NCI-H2196 (cell line): ENCODE data around the gene SETBP1.

ENCODE experiments used
- DNase-seq: peaks from one replicate; lab custom pipeline; 2025; ENCODE audit not compliant: unreplicated experiment; lab: John Stamatoyannopoulos, UW

The SETBP1 gene

DNA sequence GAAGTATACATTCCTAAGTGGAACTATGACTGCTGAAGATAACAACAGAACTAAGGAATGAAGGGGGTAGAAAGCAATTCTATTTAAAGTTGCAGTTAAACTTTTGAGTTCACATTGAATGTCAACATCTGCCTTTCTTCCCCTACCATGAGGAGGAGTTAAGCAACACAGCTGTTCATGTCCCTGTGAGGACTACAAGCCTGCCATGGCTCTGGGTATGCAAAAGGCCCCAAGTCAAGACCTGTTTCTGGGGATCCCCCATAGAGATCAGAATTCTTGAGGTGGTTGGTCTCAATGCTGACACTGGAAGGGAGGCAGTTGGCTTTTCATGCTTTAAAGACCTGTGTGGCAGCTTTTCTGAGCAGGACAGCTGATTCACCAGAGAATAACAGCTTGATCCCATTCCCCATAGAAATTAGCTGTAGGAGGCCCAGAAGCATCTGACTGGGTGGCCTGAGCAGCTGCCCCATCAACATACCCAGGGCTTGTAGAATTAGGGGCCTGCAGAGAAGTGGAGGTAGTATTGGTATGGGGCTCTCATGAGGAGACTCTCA is 131.0 kb downstream of the SETBP1 start:
- no peak for DNase-seq

DNA sequence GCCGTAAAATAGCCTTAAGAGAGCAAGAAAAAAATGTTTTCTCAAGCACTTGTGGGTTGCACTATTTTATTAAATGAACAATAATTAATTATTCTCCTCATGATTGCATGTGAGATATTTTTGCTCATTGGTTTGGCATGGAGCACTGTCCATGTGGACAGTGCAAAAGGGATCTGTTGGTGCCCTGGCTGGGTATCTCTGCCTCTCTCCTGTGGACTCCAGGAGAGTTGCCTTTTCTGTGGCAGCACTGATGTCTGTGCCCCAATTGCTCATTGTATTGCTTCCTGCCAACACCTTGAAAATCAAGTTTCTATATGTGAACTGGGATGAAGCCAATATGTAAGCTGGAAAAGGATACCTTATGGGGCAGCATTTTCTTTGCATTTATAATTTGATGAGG is 131.7 kb downstream of the SETBP1 start:
- DNase-seq: no peak

DNA sequence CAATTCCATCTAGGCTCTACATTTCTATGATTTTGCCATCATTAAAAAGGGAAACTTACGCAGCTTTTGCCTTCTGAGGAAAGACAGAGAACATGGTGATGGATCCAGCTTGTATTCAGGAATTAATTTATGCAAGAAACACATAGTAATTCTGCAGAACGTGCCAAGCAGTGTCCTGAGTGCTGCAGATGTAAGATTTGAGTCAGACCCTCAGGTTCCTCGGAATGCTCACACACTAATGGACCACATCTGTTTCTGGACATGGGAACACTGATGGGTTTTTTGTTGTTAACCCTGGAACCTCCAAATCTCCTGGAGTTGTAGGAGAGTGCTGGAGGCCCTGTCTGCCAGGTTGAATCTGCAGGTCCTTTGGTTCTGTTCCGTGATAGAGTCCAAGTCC is 132.9 kb downstream of the SETBP1 start:
- DNase-seq: no peak

DNA sequence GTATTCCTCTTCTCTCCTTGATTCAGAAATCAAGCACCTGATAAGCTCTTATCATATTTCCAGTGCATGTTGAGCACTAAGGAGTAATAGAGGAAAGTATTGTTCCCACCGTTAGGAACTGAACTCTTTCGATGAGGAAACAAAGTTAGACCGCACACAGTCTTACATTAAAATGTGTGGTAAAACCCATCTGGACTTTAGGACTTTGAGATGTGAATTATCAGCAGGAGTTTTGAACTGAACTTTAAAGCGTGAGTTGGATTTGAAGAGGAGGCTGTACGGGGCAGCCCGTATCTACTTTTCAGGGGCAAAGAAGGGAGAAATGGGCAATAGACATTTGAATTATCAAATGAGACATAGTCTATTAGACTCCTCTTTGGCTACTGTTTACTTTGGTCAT is 134.4 kb downstream of the SETBP1 start:
- no peak for DNase-seq

DNA sequence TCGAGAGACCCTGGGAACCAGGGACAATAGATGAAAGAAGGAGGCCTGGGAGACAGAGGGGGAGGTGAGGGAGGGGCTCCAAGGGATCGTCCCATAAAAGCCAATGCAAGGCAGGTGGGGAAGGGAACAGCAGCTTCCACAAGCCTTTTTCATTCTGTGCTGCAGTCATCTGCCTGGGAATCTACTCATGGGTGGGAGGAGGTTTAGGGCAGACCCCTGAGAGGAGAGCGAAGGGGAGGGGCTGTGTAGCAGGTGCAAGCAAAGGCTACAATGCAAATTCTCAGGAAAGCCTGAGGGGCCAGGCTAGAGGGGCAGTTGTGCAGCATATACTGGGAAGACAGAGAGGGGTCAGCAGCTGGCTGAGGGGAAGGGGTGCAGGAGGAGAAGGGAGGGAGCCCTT is 135.4 kb downstream of the SETBP1 start:
- DNase-seq: no peak

DNA sequence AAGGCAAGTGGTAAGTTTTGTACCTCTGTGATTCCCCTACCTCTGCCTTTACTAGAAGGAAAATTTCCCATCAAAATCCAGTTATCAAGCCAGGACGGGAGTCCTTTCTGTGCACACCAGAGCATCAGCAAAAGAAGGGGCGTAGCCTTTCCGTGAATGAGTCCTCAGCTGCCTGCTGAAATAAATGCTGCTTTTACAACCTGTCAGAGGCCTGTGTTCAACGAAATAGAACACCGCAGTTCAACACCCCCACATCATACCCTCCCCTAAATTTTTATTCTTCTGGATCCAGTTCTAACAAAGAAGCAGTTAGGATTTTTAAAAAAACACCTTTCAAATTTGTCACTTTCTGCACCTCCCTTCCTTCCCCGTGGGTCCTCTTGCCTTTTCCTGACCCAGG is 135.8 kb downstream of the SETBP1 start:
- no peak for DNase-seq

DNA sequence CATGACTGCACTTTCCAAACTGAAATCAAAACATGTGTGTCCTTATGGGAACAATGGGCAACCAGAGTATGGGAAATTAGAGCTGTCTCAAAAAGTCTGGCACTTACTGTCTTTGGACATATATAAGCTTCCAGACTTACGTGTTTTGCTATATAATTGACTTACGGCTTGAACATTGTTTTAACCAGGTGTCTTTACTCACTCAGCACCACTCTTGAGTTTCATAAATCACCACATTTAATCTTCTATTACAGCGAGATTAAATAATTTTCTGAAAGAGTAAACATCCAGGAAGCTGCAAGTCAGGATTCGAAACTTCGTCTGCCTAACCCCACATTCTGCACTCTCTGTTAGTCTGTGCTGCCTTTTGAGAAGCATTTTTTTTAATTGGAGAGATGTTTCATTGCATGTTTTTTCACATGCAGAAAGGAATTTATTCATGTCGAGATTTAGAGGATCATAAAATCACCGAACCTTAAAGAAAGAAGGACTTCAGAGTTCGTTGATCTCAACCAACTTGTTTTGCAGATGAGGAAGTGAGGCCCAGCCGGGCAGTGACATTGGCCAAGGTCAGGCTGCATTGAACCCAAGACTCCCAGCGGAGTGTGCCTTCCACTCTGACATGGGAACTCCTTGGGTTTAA is 137.3 kb downstream of the SETBP1 start:
- no peak for DNase-seq

DNA sequence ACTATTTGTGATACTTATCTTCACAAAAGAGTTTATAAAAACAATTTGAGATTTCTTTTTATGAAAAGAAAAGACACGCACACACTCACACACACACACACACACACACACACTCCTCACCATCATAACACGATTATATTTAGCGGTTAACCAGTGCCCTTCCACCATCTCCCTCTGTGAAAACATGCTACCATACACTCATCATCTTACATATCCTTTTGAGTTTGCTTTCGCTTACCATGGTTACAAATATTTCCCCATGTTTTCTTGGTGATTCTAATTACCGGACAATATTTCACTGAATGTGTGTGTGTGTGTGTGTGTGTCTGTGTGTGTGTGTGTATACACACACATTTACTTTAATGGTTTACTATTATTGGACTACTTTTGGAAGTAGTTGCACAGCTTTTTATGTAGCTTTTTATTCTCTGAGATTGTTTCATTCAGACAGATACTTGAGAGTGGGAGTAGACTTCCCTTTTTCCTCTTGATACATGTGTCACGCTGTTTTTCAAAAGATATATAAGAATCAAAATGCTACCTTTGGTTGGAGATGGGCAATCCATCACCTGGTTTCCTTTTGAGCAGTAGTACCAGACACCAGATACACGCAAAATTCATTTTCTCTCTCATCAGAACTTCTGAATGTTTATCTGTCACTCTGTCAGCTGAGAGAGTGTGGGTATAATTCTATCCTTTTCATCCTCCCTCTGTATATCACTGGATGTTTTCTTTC is 138.1 kb downstream of the SETBP1 start:
- no peak for DNase-seq

DNA sequence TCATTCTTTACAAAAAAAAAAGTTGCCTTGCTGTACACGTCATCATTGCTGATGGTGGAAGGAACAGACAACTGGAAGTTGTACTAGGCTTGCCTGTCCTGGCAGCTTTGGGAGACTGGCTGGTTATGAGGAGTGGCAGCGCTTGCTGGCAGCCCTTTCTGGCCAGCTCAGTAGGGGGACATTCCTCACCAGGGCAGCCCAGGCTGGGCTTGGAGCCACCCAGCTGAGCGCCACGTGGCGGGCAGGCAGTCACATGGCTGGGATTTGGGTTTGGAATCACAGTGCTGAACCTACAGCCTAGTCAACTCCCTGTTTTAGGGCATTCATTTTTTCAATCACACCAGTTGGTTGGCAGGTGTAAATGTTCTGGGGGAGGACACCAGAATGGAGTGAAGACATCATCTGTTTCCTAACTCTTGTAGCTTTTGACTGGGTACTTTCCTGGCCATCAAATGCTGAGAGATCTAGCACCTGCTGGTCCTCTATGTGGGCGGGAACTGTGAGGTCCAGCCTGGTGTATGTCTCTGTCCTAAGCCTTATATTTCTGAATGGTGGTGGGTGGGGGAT is 139.3 kb downstream of the SETBP1 start:
- DNase-seq: no peak

DNA sequence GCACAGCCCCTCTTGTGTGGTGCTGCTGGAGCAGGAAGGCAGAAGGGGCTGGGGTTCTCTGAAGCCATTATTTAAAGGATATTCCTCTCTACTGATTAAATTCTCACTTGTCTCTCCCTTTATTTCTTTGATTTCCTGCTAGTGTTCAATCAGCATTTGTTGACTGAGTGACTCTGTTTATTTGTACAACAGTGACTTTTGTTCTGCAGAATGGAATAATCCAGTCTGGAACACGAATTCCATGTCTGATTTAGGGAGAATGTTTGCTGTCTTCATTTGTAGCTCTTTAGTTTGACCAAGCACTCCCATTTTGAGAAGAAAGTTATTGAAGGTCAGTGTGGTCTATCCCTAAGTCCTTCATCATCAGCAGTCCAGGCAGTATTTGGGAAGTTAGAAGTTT is 141.2 kb downstream of the SETBP1 start:
- no peak for DNase-seq

DNA sequence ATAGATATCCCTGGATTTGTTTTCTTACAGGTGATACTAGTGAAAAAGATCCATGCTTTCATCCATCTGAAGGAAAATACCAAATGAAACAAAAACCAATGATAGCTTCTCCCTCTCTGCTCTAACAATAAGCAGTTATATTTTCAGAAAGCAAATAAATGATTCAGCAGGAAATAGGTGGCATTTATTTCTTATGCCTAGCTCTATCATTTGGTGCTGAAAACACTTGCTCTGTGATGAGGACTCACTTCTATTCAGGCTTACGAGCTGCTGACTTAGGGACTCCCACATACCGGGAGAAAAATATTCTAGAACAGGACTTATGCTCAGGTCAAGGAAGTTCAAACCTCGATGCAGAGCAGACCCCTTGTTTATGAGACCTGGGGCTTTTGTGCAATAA is 142.6 kb downstream of the SETBP1 start:
- peak; percentile 6 for DNase-seq

DNA sequence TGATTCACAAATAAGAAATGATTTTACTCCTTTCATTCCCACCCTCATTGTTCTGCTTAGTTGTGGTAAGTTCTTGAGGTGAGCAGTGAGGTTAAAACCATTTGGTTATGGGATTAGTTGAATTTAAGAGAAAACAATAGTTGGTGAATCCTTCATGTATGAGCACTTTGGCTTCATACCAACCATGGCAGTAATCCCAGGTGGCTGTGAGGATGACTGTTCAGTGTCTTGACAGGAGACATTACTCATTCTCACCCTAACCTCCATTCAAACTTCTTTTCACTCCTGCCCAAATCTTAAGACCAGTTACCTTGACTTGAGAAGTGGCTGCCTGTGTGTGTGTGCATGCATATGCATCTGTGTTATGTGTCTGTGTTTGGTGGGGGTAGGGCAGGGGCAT is 143.1 kb downstream of the SETBP1 start:
- no peak for DNase-seq

DNA sequence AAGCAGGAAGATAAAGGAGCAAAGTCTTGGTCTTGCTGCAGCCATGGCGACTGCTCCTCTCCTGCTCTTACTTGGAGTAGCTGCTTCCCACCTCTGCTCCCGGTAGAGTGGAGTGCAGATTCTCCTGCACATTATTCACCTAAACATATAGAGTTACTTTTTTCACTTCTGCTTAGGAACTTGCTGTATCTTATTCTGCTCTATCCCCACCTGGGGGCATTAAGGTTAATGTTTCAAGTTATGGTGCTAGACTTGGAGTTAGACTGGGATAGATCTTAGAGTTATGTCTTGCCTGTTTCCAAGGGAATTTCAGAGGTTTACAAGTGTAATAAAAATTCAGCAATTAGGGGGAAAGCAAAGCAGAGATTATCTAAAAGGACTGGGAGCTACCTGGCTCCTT is 144.2 kb downstream of the SETBP1 start:
- DNase-seq: no peak

DNA sequence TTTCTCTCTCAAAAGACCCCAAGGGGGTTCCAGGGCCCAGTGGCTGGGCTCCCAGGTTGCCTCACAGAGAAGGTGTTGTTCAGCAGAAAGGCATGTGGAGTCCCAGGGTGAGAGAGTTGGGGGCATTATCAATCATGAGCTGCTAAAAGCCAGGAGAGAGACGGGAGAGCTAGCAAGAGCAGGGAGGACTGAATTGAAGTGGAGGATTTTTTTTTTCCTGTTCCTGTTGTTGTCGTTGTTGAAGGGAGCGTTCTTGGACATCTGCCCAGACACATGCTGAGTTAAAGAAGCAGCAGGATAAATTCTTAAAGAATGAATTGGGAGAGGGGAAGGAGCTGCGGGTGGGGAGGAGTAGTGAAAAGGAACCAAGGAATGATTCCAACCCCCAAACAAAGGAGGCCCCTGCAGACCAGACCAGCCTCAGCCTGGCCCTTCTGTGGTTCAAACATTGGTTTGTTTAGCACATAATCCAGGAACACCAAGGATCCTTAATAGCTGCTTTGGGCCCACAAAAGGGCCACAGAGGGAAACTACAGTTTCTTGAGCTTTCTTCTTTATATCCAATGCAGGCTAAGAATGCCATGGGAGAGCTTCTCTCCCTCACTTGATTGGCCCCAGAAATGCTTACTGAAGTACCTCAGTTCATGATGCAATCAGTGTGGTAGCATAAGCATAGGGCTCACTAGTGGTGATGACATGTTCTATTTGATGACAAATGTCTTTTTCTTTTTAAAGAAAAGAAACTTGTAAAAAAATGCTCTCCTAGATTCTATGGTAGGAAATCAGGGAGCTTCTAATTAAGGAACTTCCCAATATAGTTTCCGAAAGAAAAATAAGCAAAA is 146.0 kb downstream of the SETBP1 start:
- peak; percentile 69 for DNase-seq

DNA sequence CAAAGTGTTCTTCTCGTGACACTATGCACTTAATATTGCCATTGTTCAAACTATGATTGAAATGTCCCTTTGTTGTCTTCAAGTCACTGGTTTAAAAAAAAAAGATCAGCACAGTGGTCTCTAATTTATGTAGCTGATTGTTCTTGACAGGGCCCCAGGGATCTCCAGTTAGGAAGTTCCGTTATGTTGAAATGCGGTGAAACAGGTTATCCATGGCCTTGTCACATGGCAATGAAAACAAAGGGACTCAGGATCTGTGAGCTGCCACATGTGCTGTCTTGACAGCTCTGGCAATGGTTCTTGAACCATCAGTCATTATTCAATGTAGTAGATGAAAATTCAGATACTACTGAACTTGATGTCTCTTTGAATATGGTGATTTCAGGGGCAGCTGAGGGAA is 147.4 kb downstream of the SETBP1 start:
- no peak for DNase-seq

DNA sequence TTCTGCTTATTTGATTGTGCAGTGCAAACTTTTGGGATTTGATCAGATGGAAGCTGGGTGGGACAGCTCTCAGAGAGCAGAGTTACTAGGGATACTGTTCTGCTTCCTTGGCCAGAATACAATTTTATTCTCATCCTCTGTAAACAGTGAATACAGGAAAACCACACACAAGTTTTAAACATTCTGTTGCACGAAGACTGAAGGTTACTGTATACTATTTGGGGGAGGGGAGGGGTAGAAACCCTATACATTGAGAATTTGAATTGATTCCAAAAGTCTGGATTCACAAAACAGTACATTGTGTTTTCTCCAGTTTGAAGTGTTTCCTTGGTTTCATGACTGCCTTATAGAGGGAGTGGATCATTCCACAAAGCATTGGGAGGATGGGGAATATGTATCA is 149.9 kb downstream of the SETBP1 start:
- DNase-seq: no peak

DNA sequence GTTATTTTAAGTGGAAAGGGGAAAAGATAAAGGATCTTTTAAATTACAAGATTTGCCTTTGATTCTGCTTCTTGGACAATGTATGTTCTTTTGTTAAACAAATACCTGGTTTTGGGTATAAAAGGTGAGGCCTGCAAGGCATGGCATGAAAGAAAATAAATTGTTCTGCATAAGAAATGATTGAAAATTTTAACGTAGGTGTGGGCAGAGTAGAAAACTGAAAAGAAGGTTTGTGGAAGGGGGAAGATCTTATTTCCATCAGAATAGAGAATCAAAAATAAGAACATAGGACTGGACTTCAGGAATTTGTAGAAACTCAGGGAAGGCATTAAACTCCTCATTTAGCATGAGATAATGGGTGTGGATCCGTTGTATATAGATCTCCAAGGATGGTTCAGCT is 153.1 kb downstream of the SETBP1 start:
- DNase-seq: no peak

DNA sequence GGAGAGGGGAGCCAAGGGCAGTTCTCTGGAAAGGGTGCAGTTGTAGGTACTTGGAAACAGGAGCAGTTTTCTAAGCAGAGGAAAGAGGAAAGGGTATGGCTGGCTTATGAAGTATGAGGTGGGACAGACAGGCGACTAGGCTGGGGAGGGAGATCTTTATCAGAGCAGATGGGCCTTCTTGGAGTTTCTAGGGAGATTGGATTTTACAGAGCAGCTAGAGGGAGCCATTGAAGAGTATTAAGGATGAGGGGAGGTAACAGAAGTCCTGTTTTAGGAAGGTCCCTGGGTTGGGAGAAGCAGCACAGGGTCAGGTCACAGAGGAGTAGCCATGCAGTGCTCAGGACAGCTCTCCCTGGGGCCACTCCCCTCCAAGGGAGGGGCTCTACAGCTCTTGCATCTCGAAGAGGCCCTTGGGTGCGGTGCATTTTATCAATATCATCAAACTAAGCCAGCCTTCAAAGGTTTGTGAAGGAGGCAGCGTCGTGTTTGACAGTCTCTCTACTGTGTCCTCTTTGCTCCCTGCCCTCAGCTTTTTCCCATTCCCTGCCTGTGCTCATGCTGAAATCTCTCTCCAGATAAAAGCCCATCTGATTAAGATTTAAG is 154.3 kb downstream of the SETBP1 start:
- DNase-seq: no peak

DNA sequence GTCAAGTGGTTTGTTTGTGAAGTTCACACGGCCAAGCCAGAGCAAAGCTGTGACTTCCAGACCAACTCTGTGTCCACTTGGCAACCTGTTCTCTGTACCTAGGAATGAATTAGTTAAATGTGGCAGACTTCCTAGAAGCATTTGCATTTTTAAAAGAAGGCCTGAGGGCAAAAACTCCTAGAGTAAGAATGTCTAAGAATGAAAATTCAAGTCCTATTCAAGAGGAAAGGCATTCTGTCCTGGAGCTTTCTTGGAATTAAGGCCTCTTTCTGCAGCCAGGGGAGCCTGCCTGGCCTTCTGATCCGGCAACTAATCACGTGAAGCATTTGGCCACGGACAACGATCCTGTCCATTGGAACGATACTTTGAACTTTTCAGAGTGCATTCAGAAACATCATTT is 155.0 kb downstream of the SETBP1 start:
- no peak for DNase-seq

DNA sequence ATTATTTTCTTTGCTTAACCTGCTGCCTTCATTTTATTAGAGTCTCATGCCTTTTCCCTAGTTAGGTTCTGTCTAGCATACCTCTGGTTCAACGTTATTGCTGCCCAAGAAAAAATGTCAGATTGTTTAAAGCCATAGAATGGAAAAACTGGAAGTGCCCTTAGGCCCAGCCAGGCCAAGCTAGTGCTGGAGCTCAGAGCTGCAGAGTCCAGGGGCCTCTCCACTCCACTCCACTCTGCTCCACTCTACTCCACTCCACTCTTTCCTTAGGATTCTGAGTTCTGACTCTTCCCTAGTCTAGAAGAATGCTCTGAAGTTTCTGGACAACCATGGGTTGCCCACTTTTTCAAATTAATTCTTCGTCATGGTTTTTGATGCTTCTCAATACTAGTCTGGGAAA is 155.6 kb downstream of the SETBP1 start:
- no peak for DNase-seq
